ENCODE data around the gene KDM2B. TPM values are rescaled to one million over a fixed set of nuclear protein-coding genes. Genes with fewer than 3 reads are reported as not detected.

Gene KDM2B
- total and polyA plus RNA-seq, 2 donors (not counting 3 experiments of a cell fraction or from before 2014, with no cell fraction given) = 26.8 to 37.3 TPM

GRCh38 chr12:121610239-121611149, 29.7 kb upstream of the KDM2B start:
- Histone ChIP-seq H3K27me3 (ENCODE audit: control insufficient read depth in 2 of 2, insufficient read depth in 2 of 2, low read length in 2 of 2) (no peaks in the 10 kb centered on the region), H3K4me1 (ENCODE audit: control insufficient read depth, extremely low read depth, insufficient read depth, low read length) (no peaks in the 10 kb centered on the region), H3K4me2 (ENCODE audit: insufficient read depth, low read length) (no peak overlapping the region), H3K9ac (replicated peaks; ENCODE audit: extremely low read depth, insufficient read depth, low read length) (no peak overlapping the region), H3K27ac (ENCODE audit: insufficient read depth, low read depth, low read length) (no peak overlapping the region), H3K36me3 (ENCODE audit: control insufficient read depth in 2 of 2, extremely low read depth in 1 of 2, insufficient read depth in 2 of 2, low read length in 2 of 2) (no peaks in the 10 kb centered on the region), H4K20me1 (replicated peaks; ENCODE audit: control insufficient read depth, extremely low read depth, insufficient read depth, low read length) (no peaks in the 10 kb centered on the region), H3K9me3 (replicated peaks; ENCODE audit: control insufficient read depth, insufficient read depth, low read length) (no peaks in the 10 kb centered on the region), H3K4me3 (replicated peaks in 1 of 3; ENCODE audit: insufficient read depth in 1 of 3, low read depth in 1 of 3, low read length in 3 of 3) (no peak overlapping the region), H3K9me1 (replicated peaks; ENCODE audit: control insufficient read depth, extremely low read depth, insufficient read depth, low read length) (no peaks in the 10 kb centered on the region), H2AFZ (ENCODE audit: low read depth, low read length) (no peak overlapping the region), H3K79me2 (ENCODE audit: control insufficient read depth, insufficient read depth, low read length) (no peaks in the 10 kb centered on the region)
- no TSS peak for BruUV-seq (replicated peaks)
- dilution Hi-C loops (cut with MboI; ENCODE audit: extremely low pct_ligation_motif_present, low sequenced_read_pairs) = no loop called here
- DNase-seq (ENCODE audit: low read depth, low spot score) (no peak), FAIRE-seq (no peak)
- POLR2A ChIA-PET = interaction anchor here (0.7 kb wide), 1 partner anchor 17 kb away, joined by 4 read pairs; no protein-coding TSS in a partner anchor
- no peak for TF ChIP-seq POLR2AphosphoS5 (IDR thresholded peaks at IDR 0.05; ENCODE audit: insufficient read depth, low read depth, low read length)
- TF ChIP-seq POLR2A (IDR thresholded peaks at IDR 0.05; ENCODE audit: low read depth, low read length) = no peak
- no peak for TF ChIP-seq GATA2 (IDR thresholded peaks at IDR 0.05; ENCODE audit: insufficient read depth, insufficient read length, low read depth, low read length)
- no peak for TF ChIP-seq JUN (IDR thresholded peaks at IDR 0.05; ENCODE audit: borderline replicate concordance, insufficient read depth, insufficient read length, low read depth)
- TF ChIP-seq MYC (IDR thresholded peaks at IDR 0.05; ENCODE audit: low read depth, low read length) = no peak
- TF ChIP-seq, protein P1, sequence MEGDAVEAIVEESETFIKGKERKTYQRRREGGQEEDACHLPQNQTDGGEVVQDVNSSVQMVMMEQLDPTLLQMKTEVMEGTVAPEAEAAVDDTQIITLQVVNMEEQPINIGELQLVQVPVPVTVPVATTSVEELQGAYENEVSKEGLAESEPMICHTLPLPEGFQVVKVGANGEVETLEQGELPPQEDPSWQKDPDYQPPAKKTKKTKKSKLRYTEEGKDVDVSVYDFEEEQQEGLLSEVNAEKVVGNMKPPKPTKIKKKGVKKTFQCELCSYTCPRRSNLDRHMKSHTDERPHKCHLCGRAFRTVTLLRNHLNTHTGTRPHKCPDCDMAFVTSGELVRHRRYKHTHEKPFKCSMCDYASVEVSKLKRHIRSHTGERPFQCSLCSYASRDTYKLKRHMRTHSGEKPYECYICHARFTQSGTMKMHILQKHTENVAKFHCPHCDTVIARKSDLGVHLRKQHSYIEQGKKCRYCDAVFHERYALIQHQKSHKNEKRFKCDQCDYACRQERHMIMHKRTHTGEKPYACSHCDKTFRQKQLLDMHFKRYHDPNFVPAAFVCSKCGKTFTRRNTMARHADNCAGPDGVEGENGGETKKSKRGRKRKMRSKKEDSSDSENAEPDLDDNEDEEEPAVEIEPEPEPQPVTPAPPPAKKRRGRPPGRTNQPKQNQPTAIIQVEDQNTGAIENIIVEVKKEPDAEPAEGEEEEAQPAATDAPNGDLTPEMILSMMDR (IDR thresholded peaks at IDR 0.05; ENCODE audit: extremely low read depth in 1 of 2, insufficient read depth in 1 of 2, low read depth in 1 of 2, low read length in 2 of 2) = no peak
- TF ChIP-seq, protein P2, sequence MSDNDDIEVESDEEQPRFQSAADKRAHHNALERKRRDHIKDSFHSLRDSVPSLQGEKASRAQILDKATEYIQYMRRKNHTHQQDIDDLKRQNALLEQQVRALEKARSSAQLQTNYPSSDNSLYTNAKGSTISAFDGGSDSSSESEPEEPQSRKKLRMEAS (IDR thresholded peaks at IDR 0.05; ENCODE audit: insufficient read depth, insufficient read length) = no peak
- no peak for TF ChIP-seq EZH2 (IDR thresholded peaks at IDR 0.05; ENCODE audit: borderline replicate concordance, low read depth, low read length, severe bottlenecking)
- TF ChIP-seq FOS (IDR thresholded peaks at IDR 0.05; ENCODE audit: borderline replicate concordance, insufficient read depth, low read length) = no peak
- intact Hi-C loops (cut with micrococcal nuclease) = no loop called here
- CTCF ChIA-PET = interaction anchor here (0.6 to 1.3 kb wide), 6 partner anchors 9 to 58 kb away, joined by 3 to 7 read pairs (median 4); no protein-coding TSS in a partner anchor
